Stimulated activated naive CD8-positive, alpha-beta T cell treated with anti-CD3 and anti-CD28 coated beads, Interleukin-15, Interleukin-2, amounts not matched to agents 100 ng/mL and 50 ng/mL, for 24 hours (primary cell): ENCODE measurements around the gene CDK11A.
"Not testable (repeated sequence)": the region's sequence is repeated elsewhere in the genome, so short reads cannot be mapped to it uniquely, and the experiment has no call there.

Experiments
- H3K27ac Mint-ChIP-seq: one replicate; pipeline ENCODE4 v1.8.0; 2021; ENCODE audit warnings: mild to moderate bottlenecking, mixed read lengths
- H3K27me3 Mint-ChIP-seq: one replicate; pipeline ENCODE4 v1.8.0; 2021; ENCODE audit warnings: mixed read lengths
- H3K36me3 Mint-ChIP-seq: one replicate; pipeline ENCODE4 v1.8.0; 2021; ENCODE audit warnings: low read depth, mixed read lengths
- H3K4me1 Mint-ChIP-seq: one replicate; pipeline ENCODE4 v1.8.0; 2021; ENCODE audit warnings: low read depth, mixed read lengths
- H3K4me3 Mint-ChIP-seq: one replicate; pipeline ENCODE4 v1.8.0; 2021; ENCODE audit warnings: mild to moderate bottlenecking, mixed read lengths
- H3K9me3 Mint-ChIP-seq: one replicate; pipeline ENCODE4 v1.8.0; 2021; ENCODE audit warnings: mixed read lengths

CDK11A gene

DNA sequence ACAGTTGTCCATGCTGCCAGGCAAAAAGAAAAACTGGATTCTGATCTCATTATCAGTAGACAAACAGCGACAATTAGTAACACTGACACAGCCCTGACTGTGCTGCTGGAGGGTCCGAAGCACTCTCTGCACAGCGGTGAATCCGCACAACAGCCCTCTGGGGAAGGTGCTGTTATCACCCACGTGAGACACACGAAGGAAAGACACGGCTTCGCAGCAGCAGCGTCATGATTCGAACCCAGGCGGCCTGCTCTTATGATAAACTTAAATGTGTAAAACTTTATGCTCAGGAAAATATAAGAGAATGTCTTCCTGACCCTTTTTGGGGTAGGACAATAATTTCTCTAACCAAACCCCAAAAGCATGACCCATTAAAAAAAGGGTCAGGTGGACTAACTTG is 18.4 kb upstream of the CDK11A start:
- not testable (repeated sequence) for H3K27ac Mint-ChIP-seq, H3K4me3 Mint-ChIP-seq, H3K9me3 Mint-ChIP-seq, H3K4me1 Mint-ChIP-seq, H3K27me3 Mint-ChIP-seq, H3K36me3 Mint-ChIP-seq

DNA sequence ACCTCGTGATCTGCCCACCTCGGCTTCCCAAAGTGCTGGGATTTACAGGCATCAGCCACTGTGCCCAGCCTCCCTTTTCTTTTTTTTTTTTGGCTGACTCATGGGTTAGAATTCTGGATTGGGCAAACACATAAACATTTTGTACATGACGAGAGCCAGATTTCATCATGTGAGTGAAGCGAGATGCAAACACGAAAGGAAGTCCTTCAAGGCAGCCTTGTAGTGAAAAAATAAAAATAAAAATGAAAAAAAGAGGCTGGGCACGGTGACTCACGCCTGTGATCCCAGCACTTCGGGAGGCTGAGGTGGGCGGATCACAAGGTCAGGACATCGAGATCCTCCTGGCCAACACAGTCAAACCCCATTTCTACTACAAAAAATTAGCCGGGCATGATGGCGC is 16.9 kb upstream of the CDK11A start:
- H3K27ac Mint-ChIP-seq, H3K9me3 Mint-ChIP-seq, H3K4me1 Mint-ChIP-seq, H3K27me3 Mint-ChIP-seq, H3K4me3 Mint-ChIP-seq, H3K36me3 Mint-ChIP-seq: not testable (repeated sequence)

DNA sequence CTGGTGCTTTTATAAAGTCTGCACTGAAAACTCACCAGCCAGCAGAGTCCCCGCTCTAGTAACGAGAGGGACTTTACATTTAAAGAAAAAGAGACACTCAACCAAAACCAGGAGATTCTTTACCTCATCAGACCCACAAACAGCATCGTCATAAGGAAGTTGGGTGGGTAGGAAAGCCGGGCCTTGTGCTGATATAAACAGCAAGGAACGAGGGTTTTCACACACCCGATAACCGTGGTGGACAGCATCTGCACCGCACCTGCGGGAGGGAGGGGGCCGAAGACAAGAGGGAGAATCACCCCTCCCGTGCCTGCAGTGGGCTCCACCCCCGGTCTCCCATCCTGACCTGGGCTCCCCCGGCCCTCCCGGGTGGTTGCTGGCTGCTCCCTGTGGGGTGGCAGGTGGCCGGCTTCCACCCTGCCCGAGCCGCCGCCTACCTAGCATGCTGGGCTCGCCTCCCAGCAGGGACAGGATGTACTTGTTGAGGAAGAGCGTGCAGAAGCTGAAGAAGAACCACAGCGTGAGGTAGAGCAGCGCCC is 14.7 kb upstream of the CDK11A start:
- not testable (repeated sequence) for H3K27me3 Mint-ChIP-seq, H3K4me3 Mint-ChIP-seq, H3K9me3 Mint-ChIP-seq

GRCh38 chr1:1737675-1738590 is 13.8 kb upstream of the CDK11A start:
- H3K27ac Mint-ChIP-seq, H3K9me3 Mint-ChIP-seq, H3K4me3 Mint-ChIP-seq, H3K27me3 Mint-ChIP-seq, H3K4me1 Mint-ChIP-seq, H3K36me3 Mint-ChIP-seq: not testable (repeated sequence)

More for the DNA sequence above, 14.7 kb upstream of the CDK11A start:
- H3K36me3 Mint-ChIP-seq, H3K27ac Mint-ChIP-seq, H3K4me1 Mint-ChIP-seq: not testable (repeated sequence)

DNA sequence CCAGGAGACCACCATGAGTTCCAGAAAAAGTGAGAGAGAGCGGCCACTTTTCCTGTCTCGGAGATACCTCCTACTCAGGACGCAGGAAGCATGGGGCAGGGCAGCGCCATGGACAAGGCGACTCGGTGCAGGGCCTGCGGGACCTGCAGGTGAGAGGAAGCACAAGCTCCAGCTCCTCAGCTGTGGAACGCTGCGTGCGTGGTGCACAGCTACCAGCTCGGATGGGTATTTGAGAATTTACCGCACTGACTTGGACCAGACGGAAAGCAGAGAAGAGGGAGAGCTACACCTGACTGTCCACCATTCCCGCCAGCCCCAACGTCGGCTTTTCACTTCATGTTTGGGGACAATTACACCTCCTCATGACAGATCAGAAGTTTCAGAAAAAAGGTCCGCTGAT is 8.2 kb upstream of the CDK11A start:
- Mint-ChIP-seq H3K4me3 (no peak overlapping the region), H3K36me3 (peaks cover 4% of the 10 kb centered on the region), H3K9me3 (no peaks in the 10 kb centered on the region), H3K4me1 (peaks cover 4% of the 10 kb centered on the region), H3K27me3 (no peaks in the 10 kb centered on the region), H3K27ac (no peak overlapping the region)

DNA sequence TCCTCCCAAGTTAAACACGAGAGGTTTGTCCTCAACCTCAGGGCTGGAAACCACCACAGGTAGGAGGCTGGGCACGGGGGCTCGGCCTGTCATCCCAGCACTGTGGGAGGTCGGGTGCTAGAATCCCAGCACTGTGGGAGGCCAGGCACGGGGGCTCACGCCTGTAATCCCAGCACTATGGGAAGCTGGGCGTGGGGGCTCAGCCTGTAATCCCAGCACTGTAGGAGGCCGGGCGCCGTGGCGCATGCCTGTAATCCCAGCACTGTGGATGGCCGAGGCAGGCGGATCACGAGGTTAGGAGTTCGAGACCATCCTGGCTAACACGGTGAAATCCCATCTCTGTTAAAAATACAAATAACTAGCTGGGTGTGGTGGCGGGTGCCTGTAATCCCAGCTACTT is 6.7 kb upstream of the CDK11A start:
- Mint-ChIP-seq H3K4me1 (peaks cover 4% of the 10 kb centered on the region), H3K9me3 (no peaks in the 10 kb centered on the region), H3K27ac (no peak overlapping the region), H3K27me3 (no peaks in the 10 kb centered on the region), H3K36me3 (peaks cover 4% of the 10 kb centered on the region), H3K4me3 (no peak overlapping the region)

GRCh38 chr1:1730230-1730629 is 6.1 kb upstream of the CDK11A start:
- not testable (repeated sequence) for H3K27me3 Mint-ChIP-seq, H3K4me3 Mint-ChIP-seq, H3K9me3 Mint-ChIP-seq, H3K27ac Mint-ChIP-seq, H3K36me3 Mint-ChIP-seq, H3K4me1 Mint-ChIP-seq

- not testable (repeated sequence) for H3K9me3 Mint-ChIP-seq, H3K27me3 Mint-ChIP-seq, H3K36me3 Mint-ChIP-seq, H3K4me1 Mint-ChIP-seq, H3K27ac Mint-ChIP-seq, H3K4me3 Mint-ChIP-seq
Measured at GRCh38 chr1:1729116-1729816, 5.1 kb upstream of the CDK11A start.

GRCh38 chr1:1728308-1729005 is 4.3 kb upstream of the CDK11A start:
- H3K27me3 Mint-ChIP-seq, H3K4me1 Mint-ChIP-seq, H3K9me3 Mint-ChIP-seq, H3K27ac Mint-ChIP-seq, H3K36me3 Mint-ChIP-seq, H3K4me3 Mint-ChIP-seq: not testable (repeated sequence)

- H3K9me3 Mint-ChIP-seq, H3K36me3 Mint-ChIP-seq, H3K4me1 Mint-ChIP-seq, H3K27ac Mint-ChIP-seq, H3K27me3 Mint-ChIP-seq, H3K4me3 Mint-ChIP-seq: not testable (repeated sequence)
Measured at GRCh38 chr1:1727131-1727651, 3.0 kb upstream of the CDK11A start.

- not testable (repeated sequence) for H3K27ac Mint-ChIP-seq
Measured at GRCh38 chr1:1726088-1726487, 1.9 kb upstream of the CDK11A start.

GRCh38 chr1:1721201-1721600 is 3.0 kb downstream of the CDK11A start:
- Mint-ChIP-seq H3K27me3 (no peaks in the 10 kb centered on the region), H3K27ac (peak overlapping the region; percentile 24), H3K4me1 (peaks cover 6% of the 10 kb centered on the region), H3K36me3 (peaks cover 51% of the 10 kb centered on the region), H3K4me3 (peak overlapping the region; percentile 4), H3K9me3 (no peaks in the 10 kb centered on the region)

More at GRCh38 chr1:1726088-1726487, 1.9 kb upstream of the CDK11A start:
- not testable (repeated sequence) for H3K36me3 Mint-ChIP-seq, H3K4me1 Mint-ChIP-seq, H3K27me3 Mint-ChIP-seq, H3K9me3 Mint-ChIP-seq
- H3K4me3 Mint-ChIP-seq = peak overlapping the region; percentile 13

DNA sequence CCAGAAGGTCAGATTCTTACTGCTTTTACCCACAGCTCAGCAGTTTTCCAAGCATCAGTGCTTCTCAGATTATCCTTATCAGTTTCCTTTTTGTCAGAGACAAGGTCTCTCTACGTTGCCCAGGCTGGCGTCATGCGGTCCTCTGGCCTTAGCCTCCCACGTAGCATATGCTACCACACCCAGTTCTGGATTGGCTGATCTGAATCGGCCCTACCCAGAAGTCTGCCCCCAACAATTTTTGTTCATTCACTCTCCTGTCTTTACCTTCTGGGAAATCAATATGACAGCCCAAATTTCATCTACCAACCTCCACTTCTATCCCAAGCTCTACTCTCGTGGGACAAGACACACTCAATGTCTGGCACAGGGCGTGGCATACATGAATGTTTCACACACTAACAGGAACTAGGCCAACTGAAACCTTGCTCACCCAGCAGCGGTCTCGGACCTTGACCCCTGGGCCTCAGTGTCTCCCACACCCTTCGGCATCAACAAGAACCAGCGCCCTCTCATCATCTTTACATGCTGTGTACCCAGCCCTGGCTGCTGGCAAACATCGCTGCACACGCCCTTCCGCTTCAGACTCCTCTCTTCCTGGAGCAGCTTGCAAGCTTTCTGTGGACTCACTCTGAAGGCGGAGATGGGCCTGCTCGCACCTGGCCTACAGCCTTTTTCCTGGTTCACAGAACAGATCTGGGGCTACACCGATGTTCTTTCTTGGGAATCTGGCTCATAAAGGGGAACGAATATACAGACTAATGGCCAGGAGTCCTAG is 8.9 kb downstream of the CDK11A start:
- not testable (repeated sequence) for H3K9me3 Mint-ChIP-seq, H3K4me1 Mint-ChIP-seq, H3K27me3 Mint-ChIP-seq, H3K4me3 Mint-ChIP-seq, H3K27ac Mint-ChIP-seq
- H3K36me3 Mint-ChIP-seq = peaks cover 59% of the 10 kb centered on the region

GRCh38 chr1:1707897-1708296 is 16.3 kb downstream of the CDK11A start:
- not testable (repeated sequence) for H3K27ac Mint-ChIP-seq, H3K4me3 Mint-ChIP-seq, H3K4me1 Mint-ChIP-seq, H3K27me3 Mint-ChIP-seq, H3K9me3 Mint-ChIP-seq
- H3K36me3 Mint-ChIP-seq = peaks cover 10% of the 10 kb centered on the region
